IMR-90 (cell line): ENCODE results near the gene SPINDOC.

ENCODE experiments used
- BHLHE40 ChIP-seq: fragments of 150-350 bp; IDR thresholded peaks from 2 replicates; pipeline ENCODE4 v1.6.1; 2016; ENCODE audit warnings: mild to moderate bottlenecking, low read depth, low read length
- CTCF ChIP-seq: conservative IDR thresholded peaks from 2 replicates; pipeline ENCODE4 v1.5.1; 2012; ENCODE audit warnings: mild to moderate bottlenecking, low read depth, low read length, improper control_type of control experiment
- FOS ChIP-seq: fragments of 150-350 bp; IDR thresholded peaks from 2 replicates; pipeline ENCODE4 v1.6.1; 2016; ENCODE audit warnings: low read depth, low read length
- POLR2A ChIP-seq: IDR thresholded peaks from 2 replicates; pipeline ENCODE4 v1.6.1; 2012; ENCODE audit warnings: mild to moderate bottlenecking, low read depth, low read length
- RAD21 ChIP-seq: IDR thresholded peaks from 2 replicates; pipeline ENCODE4 v1.6.1; 2012; ENCODE audit warnings: low read length, improper control_type of control experiment

DNA sequence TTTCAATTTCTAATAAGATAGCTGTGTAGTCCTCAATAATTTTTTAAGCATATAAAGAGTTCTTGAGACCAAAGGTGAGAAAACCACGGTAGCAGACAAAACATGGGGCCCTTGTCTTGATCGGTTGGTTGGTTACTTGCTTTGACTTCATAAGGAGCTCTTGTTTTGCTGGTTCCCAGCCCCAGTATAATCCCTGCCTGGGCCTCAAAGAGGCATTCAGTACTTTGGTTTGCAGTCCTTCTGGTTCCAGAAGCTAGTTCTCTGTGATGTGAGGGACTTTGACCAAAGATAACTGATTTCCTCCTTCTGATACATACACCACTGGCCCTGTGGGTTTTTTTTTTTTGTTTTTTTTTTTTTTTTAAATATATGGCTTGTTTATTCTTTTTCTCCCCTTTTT is 42.7 kb downstream of the SPINDOC start:
- TF ChIP-seq CTCF: no peak
- TF ChIP-seq FOS: no peak
- TF ChIP-seq POLR2A: no peak
- TF ChIP-seq BHLHE40: no peak
- no peak for TF ChIP-seq RAD21
